Central memory CD4-positive, alpha-beta T cell (primary cell): ENCODE data around the gene APBA1.
"Not testable (repeated sequence)": the region's sequence is repeated elsewhere in the genome, so short reads cannot be mapped to it uniquely, and the experiment has no call there.

Source experiments
- DNase-seq: peaks from one replicate; pipeline ENCODE4 v3.0.0; 2022

The APBA1 gene

DNA sequence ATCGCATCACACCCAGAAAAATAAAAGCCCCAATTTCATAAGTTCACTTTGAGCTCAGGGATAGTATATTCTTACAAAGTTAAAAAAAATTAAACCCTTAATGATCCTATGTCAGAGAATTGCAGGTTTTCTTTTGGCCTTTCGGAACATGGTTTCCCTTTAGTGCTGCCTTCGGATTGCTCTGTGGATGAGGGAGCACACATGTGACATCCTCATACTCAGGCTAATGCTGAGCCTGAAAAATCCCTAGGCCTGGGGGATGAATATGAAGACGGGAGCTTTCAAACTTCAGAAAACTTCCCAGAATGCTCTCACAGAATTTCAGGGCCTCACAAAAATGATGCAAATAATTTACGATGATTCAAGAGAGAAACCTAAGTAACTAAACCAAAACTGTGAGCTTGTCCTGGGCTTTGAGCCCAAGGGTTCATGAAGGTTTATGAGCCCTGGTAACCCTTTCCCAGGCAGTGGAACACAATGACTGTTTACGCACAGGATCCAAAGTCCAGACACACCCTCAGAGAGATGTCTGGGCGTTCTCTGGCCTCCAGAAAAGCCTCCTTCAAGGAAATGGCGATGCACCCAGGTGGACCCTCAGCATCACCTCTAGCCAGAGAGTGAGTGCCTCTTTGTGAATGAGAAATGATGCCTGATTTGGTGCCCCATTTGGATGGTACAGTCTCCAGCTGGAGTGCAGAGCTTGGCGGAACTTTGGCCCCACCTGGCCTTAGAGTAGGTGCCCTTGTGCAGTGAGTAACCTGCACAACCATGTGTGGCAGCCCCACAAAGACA lies 201.8 kb downstream of the APBA1 start:
- DNase-seq: no peak

DNA sequence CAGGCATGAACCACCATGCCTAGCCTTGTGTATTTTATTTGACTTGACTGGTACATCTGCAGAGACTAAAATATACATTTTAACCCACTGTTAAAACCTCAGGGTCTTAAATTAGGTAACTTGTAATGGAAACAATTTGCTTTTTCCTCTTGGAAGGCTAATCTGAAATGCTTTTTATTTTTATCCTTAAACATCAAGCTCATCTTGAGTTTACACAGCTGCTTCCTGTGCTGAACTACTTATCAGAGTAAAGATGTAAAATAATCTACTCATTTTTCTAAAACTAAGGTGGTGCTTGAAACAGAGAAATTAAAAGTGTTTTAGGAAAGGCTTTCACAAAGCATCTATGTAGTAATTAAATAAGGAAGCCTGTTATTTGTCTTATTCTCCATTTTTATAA lies 203.0 kb downstream of the APBA1 start:
- no peak for DNase-seq

DNA sequence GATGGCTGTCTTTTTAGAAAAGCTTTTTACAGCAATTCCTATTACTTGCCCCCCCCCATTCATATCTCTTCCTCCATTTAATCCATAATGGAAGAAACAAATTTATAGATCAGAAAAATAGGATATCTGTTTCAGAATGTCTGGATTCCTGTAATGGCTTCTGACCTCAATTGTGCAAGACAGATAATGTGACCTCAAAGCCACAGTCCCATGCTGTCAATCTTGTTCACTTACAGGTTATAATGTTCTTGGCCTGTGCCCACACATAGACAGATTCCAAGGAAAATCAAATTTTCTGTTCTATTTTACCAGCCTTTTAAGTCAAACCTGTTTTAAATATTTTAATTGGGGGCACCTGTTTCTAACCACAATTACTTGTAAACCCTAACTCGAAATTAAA lies 203.8 kb downstream of the APBA1 start:
- DNase-seq: no peak

DNA sequence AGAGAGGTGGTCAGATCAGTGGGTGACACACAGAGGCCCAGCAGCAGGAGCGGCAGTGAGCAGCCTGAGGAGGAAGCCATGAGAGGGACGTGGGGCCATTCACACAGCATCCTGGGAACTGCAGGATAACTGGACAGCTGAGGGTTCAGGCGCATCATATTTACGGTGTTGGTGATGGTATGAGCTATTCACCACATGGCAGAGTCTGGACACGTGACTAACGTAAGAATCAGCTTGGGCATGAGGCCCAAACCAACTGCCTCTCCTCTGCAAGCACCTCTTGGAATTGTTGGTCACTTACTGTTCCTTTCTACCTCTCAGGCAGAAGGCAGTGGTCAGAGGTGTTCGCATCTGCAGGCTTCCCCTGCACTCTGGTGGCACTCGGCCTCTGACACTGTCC lies 206.0 kb downstream of the APBA1 start:
- no peak for DNase-seq

DNA sequence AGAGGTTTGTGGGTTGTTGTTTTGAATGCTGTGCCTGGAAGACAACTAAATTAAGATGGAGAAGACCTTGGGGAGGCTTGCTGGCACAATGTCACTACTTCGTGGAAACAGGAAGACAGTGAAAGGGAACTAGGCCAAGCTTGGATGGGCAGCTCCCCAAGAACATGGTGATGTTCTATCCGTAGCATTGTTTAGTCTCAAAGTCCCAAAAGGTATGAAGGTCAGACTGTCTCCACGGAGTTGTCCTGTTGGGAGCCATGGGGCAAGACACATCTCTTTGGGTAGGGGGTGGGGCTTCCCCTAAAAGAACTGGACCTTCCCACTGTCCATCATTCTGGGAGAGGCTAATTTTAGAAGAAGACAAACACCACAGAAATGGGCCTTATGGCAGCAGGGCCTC lies 206.7 kb downstream of the APBA1 start:
- DNase-seq: no peak

DNA sequence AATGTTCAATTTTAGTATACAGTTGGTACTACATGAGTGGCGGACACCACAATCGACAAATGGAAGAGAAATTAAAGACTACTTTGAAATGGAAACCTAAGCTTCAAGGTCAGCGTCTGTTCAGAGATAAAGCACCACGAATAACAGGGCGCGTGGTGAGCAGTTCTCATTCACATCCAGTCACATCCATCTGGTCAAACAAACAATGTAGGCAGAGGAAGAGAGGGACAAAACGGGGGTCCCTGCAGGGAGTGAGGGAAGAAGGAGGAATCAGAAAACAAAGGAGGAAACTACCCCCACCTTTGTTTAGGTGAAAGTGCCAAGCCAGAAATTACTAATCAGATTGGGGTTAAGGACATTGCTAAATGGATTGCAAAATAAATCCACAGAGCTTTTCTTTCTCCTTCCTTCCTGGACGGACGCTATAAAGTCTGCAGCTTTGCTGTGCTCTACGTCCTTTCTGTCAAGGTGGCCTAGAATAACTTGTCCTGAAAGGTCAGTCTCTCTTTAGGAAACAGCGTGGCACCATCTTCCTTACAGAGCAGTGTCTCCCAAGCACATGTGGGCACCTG lies 208.6 kb downstream of the APBA1 start:
- no peak for DNase-seq

DNA sequence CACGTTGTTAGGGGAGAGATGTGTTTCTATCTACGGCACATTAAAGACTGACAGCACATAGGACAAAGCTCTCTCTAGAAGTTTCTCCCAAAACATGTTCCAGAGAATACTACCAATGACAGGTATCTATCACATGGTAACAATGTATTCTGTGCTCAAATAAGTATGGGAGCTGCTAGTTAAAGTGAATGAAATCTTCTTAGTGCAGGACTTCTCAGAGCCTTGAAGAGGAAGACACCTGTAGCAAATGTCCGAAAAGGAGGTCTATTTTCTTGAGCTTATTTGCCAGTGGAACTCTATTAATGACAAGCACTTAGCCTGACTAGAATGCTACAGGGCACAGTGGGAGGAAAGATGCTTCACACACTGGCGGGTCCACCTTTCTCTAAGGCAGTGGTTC lies 209.8 kb downstream of the APBA1 start:
- DNase-seq: no peak

DNA sequence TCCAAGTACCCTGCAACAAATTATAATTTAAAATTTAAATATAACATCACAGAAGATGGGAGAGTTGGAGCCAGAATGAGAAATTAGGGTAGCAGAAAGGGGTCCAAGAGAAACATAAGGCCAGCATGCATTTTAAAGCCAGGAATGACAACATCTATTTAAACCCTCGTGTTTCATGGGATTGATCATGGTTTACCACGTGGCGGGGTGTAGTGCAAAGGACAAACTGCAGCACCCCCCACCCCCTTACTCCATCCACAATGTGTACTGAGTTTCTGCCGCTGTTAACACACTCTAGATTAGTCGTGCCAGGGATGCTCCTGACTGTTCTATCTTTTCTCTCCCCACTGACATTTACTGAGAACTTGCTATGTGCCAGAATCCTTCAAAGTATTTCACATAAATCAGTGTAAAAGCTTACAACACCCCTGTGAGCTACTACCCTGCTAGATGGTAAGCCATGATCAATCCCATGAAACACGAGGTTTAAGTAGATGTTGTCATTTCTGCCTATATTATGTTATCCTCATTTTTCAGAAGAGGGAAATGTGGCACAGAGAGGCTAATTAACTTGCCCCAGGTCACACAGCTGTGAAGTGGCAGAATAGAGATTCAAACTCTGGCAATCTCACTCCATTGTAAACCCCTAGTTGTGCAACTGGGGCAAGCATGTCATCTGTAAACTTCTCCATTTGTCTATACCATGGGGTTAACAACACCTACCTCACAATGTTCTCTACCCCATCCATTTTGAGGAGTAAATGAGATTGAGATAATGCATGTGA lies 210.9 kb downstream of the APBA1 start:
- DNase-seq: no peak

DNA sequence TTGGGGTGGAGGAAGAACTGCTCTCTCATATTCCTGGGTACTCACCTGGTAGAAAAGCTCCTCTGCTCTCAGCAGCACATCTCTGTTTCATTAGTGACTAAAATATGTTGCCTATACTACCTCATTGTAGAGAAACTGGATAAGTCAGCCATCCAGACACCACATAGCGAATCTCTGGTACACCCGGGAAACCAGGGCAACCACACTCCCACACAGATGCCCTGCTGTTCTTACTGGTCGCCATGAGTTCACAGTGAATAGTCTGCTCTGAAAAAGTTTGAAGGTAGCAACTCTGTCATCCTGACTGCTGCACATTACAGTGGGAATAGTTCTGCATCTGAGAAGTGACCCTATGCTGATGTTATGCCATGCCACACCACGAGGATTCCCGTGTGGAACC lies 212.2 kb downstream of the APBA1 start:
- no peak for DNase-seq

DNA sequence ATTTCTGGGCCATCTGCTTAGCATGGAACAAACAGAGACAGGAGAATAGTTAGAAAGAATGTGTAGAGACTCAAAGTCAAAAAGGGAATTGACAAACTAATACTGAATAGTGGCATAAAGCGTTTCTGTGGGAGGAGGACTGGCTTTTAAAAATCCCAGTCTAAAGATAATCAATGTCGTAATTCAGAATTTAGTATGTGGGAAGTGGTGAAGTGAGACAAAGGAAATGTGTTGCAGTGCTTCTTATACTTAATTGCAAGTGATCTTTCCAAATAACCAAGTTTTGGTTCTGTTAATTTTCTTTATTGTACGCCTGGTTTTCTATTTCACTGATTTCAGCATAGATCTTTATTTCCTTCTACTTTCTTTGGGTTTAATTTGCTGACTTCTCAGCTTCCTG lies 214.0 kb downstream of the APBA1 start:
- DNase-seq: no peak

DNA sequence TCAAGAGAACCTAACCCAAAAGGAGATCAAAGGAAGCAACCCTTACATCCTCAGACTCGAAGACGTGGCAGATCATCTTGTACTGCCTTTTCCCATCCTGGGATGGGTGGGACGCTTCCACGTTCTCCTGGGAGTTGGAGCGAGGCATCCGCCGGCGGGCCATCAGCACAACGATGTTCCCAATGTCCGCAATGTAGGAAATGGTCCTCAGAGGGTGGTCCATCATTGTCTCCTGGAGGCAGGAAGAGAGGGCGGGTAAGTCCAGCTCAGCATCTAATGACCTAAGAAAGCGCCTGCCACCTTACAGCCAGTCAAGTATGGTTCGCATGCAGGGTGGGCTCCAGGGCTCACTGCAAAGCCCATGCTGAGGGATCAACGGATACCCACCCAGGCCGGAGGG lies 216.0 kb downstream of the APBA1 start:
- no peak for DNase-seq

DNA sequence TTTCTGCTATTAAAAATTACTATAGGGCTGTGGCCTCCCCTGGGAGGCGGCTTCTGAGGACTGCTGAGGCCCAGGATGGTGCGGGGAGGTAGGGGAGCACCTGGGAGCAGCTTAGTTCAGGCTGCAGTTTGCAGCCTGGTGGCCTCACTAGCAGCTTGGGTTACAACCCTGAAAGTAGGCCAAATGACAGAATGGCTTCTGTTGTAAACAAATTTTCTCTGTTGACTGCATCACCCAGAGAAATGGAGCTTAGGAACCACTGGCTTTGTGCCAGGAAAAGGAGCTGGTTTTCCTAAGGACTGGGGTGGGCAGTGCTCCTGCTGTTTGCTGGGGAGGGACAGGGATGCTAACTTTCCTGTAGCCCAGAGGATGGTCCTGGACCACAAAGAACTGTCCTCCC lies 216.9 kb downstream of the APBA1 start:
- DNase-seq: no peak

DNA sequence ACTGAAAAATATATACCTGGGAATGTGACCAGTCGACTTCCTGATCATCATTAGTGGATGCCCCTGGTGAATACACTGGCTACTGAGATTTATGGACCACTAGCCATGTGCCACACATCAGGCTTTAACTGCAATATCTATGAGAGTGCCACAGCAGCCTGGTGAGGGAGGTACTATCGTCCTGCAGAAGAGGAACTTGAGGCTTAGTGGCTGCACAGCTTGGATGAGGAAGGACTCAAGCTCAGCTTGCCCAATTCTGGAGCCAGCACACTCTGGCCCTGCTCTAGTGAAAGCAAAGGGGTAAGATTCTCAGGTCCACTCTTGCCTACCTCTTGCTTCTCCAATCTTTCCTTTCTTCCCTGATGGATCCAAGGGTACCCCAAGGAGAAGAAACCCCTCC lies 217.8 kb downstream of the APBA1 start:
- no peak for DNase-seq

DNA sequence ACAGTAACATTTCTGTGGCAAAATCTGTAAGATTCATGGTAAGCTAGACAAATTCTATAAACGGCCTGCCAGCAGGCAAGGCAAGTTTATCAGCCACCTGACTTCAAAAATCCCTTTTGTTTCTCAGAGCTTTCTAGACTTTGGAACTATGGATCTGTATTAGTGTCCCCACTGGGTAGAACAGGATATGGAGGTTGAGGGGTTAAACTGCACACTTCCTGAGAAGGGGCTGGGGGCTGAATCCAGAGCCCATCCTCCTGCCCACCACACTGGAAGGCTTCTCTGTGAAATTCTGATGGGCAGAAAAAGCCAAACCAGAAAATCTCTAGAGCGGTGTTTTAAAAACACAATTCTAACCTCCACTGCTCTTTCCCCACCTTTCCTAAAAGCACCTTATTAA lies 218.4 kb downstream of the APBA1 start:
- no peak for DNase-seq

DNA sequence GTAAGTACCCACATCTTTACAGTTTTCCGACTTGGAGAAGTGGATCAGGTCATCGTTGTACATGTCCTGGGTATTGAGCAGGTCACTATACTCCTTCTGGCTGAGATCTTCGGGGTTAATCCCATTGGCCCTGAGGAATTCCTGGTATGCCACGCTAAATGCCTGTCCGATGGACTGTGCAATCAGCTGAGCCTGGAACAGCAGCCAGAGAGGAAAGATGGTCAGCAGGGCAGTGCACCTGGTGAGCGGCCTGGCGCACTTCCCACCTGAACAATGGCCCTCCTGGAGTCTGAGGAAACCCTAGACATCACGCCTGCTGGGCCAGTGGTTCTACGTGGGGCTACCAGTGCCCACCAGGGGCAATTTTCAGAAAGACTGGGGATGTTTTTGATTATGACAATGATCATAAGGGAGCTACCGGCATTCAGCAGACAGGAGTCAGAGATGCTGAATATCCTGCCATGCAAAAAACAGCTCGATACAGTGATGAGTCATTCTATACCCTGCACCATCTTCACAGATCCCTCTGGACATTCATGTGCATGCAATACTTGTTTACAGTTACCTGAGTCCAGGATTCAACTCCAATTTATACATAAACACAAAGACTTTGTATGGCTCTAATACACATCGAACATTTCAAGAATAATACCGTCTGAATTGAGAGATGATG lies 219.9 kb downstream of the APBA1 start:
- no peak for DNase-seq

DNA sequence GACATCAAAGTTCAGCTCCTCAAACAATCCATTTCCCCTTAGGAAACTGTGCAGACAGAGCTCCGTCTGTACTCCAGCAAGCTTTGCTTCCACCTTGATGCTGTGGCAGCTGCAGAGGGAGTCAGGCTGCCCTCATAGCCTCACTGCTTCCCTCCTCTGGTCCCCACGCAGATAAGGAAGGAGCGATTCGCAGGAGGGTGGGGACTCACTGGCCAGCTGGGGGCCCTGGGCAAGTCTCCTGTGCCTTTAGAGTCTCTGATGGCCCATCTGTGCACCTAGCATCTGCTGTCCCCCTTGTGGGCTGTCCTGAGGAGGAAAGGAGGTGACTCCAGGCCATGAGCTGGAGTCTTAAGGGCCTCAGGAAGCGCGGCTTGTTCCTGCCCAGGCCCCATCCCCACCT lies 225.7 kb downstream of the APBA1 start:
- no peak for DNase-seq

DNA sequence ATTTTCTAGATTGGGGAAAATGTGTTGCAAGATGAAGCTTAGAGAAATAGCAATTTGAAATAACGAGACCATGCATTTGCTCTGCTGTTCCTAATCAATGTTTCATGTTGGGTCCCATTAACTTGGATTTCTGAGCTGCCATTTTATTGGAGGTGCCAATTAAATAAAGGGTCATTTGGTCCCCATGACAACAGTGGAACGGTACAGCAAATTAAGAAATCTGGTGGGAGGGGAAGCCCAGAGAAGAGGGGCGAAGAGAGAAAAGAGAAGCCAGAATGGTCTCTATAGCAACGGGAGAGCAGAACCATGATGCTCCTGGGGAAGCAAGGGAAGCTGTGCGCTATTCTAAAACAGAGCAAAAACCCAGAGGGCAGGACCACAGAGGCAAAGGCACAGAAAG lies 226.9 kb downstream of the APBA1 start:
- no peak for DNase-seq

DNA sequence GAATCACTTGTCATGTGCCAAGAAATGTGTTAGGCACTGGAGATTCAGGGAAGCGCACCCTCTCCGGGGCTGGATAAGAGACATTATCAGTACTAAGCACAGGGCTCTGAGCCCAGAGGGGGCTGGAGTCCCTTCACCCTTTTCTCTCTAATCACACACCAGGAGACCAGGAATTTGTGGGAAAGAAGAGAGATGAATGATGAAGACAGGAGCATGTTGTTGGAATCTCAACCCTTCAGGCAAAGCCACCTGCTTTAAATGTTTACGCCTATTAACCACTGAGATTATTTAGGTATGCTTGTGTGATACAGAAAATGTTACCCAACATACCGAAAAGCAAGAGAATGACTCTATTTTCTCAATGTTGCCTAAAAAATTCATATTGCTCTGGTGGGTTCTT lies 227.4 kb downstream of the APBA1 start:
- no peak for DNase-seq

DNA sequence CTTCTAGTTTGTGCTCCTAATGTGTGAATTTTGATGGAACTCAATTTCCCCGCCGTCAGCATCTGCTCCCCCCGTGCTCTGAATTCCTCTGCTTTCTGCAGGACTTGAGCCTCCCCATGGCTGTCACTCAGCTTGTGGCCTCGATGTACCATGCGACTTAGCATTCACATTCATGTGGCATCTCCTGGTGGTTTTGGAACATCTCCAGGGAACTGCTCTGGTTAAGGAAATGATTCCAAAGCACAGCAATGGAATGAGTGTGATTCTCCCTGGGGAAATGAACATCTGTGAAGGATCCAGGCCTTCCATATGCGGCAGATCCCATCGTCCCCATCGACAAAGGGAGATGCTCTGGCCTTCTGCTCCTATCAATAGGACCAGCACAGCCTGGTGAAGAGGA lies 228.2 kb downstream of the APBA1 start:
- no peak for DNase-seq

DNA sequence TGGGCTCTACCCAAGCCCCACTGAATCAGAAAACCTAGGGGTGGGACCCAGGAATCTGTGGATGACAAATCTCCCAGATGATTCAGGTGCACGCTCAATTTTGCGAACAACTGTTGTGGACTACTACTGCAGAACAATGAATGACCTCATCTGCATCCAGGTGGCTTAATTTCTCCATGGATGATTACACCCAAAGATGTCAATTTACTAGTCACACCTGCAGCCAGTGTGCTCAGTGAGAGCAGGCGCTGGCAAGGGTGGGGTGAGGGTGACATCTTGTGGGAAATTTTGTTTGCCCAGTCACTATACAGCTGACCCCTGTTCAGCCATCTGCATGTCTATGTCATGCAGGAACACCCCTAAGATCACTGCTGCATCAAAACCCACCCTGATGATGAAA lies 229.0 kb downstream of the APBA1 start:
- DNase-seq: no peak

DNA sequence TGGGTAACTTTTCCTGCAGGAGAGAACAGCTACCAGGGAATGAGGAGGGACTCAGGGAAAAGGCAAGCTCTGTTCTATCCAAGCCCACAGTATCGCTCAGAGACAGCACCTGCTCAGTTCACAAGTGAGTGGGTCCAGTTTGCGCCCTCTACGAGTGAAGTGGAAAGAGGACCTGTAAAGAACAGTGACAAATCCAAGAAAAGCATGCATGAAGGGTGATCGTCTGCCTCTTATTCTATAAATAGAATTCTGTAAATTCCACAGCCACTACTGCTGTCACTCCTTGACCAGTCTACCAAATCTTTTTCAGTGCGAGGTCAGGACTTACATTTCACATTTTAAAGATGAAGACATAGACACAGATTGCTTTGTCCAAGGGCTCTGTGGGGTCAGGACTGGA lies 229.7 kb downstream of the APBA1 start:
- no peak for DNase-seq

DNA sequence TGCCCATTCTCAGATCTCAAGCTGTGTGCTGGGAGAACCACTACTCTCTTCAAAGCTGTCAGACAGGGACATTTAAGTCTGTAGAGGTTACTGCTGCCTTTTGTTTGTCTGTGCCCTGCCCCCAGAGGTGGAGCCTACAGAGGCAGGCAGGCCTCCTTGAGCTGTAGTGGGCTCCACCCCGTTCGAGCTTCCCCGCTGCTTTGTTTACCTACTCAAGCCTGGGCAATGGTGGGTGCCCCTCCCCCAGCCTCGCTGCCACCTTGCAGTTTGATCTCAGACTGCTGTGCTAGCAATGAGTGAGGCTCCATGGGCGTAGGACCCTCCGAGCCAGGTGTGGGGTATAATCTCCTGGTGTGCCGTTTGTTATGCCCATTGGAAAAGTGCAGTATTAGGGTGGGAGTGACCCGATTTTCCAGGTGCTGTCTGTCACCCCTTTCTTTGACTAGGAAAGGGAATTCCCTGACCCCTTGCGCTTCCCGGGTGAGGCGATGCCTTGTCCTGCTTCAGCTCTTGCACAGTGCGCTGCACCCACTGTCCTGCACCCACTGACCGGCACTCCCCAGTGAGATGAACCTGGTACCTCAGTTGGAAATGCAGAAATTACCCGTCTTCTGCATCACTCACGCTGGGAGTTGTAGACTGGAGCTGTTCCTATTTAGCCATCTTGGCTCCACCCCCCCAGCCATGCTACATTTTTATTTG lies 231.8 kb downstream of the APBA1 start:
- DNase-seq: not testable (repeated sequence)

DNA sequence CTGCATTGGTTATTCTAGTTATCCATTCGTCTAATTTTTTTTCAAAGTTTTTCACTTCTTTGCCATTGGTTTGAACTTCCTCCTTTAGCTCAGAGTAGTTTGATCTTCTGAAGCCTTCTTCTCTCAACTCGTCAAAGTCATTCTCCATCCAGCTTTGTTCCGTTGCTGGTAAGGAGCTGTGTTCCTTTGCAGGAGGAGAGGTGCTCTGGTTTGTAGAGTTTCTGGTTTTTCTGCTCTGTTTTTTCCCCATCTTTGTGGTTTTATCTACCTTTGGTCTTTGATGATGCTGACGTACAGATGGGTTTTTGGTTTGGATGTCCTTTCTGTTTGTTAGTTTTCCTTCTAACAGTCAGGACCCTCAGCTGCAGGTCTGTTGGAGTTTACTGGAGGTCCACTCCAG lies 232.5 kb downstream of the APBA1 start:
- not testable (repeated sequence) for DNase-seq
